HS-5 (cell line): ENCODE results near the gene PATL2.
"Not testable (repeated sequence)": the region's sequence is repeated elsewhere in the genome, so short reads cannot be mapped to it uniquely, and the experiment has no call there.

Source experiments
- DNase-seq: peaks from one replicate; pipeline ENCODE4 v3.0.0-alpha.2; 2012; ENCODE audit warnings: low read depth

PATL2 gene

GRCh38 chr15:44719293-44719999, 8.3 kb upstream of the PATL2 start:
- DNase-seq: no peak

- no peak for DNase-seq
Observed at GRCh38 chr15:44718927-44719292, 7.8 kb upstream of the PATL2 start.

GRCh38 chr15:44718180-44718926, 7.2 kb upstream of the PATL2 start:
- DNase-seq: no peak

- no peak for DNase-seq
Observed at GRCh38 chr15:44716983-44717602, 6.0 kb upstream of the PATL2 start.

GRCh38 chr15:44715797-44716334, 4.7 kb upstream of the PATL2 start:
- DNase-seq: no peak

- DNase-seq: no peak
Observed at GRCh38 chr15:44715142-44715796, 4.1 kb upstream of the PATL2 start.

- no peak for DNase-seq
Observed at GRCh38 chr15:44713006-44713966, 2.2 kb upstream of the PATL2 start.

GRCh38 chr15:44712346-44713005, 1.4 kb upstream of the PATL2 start:
- no peak for DNase-seq

GRCh38 chr15:44711743-44712345, 721 bp upstream of the PATL2 start:
- DNase-seq: no peak

- DNase-seq: no peak
Observed at GRCh38 chr15:44710236-44711095, 657 bp downstream of the PATL2 start.

GRCh38 chr15:44706946-44707636, 4.0 kb downstream of the PATL2 start:
- DNase-seq: no peak

- DNase-seq: no peak
Observed at GRCh38 chr15:44706401-44706800, 4.7 kb downstream of the PATL2 start.

GRCh38 chr15:44705986-44706385, 5.1 kb downstream of the PATL2 start:
- DNase-seq: no peak

GRCh38 chr15:44700676-44701075, 10.4 kb downstream of the PATL2 start:
- not testable (repeated sequence) for DNase-seq

- no peak for DNase-seq
Observed at GRCh38 chr15:44698641-44699040, 12.5 kb downstream of the PATL2 start.

GRCh38 chr15:44697014-44697413, 14.1 kb downstream of the PATL2 start:
- DNase-seq: no peak

- no peak for DNase-seq
Observed at GRCh38 chr15:44695294-44695693, 15.8 kb downstream of the PATL2 start.

- no peak for DNase-seq
Observed at GRCh38 chr15:44694416-44694815, 16.7 kb downstream of the PATL2 start.

GRCh38 chr15:44692659-44693058, 18.5 kb downstream of the PATL2 start:
- no peak for DNase-seq
